Stimulated activated naive CD8-positive, alpha-beta T cell treated with anti-CD3 and anti-CD28 coated beads, Interleukin-15, Interleukin-2, amounts not matched to agents 100 ng/mL and 50 ng/mL, for 24 hours (primary cell): ENCODE results near the gene SHC4.

Experiments used
- H3K27ac Mint-ChIP-seq: one replicate; pipeline ENCODE4 v1.8.0; 2021; ENCODE audit warnings: mild to moderate bottlenecking, mixed read lengths
- H3K27me3 Mint-ChIP-seq: one replicate; pipeline ENCODE4 v1.8.0; 2021; ENCODE audit warnings: mixed read lengths
- H3K36me3 Mint-ChIP-seq: one replicate; pipeline ENCODE4 v1.8.0; 2021; ENCODE audit warnings: low read depth, mixed read lengths
- H3K4me1 Mint-ChIP-seq: one replicate; pipeline ENCODE4 v1.8.0; 2021; ENCODE audit warnings: low read depth, mixed read lengths
- H3K4me3 Mint-ChIP-seq: one replicate; pipeline ENCODE4 v1.8.0; 2021; ENCODE audit warnings: mild to moderate bottlenecking, mixed read lengths
- H3K9me3 Mint-ChIP-seq: one replicate; pipeline ENCODE4 v1.8.0; 2021; ENCODE audit warnings: mixed read lengths

The SHC4 gene

GRCh38 chr15:48893311-48893710 lies 70.4 kb downstream of the SHC4 start:
- Mint-ChIP-seq H3K9me3 (no peaks in the 10 kb centered on the region), H3K27me3 (peaks cover 51% of the 10 kb centered on the region), H3K36me3 (peaks cover 6% of the 10 kb centered on the region), H3K4me3 (no peak overlapping the region), H3K27ac (no peak overlapping the region), H3K4me1 (peaks cover 27% of the 10 kb centered on the region)

DNA sequence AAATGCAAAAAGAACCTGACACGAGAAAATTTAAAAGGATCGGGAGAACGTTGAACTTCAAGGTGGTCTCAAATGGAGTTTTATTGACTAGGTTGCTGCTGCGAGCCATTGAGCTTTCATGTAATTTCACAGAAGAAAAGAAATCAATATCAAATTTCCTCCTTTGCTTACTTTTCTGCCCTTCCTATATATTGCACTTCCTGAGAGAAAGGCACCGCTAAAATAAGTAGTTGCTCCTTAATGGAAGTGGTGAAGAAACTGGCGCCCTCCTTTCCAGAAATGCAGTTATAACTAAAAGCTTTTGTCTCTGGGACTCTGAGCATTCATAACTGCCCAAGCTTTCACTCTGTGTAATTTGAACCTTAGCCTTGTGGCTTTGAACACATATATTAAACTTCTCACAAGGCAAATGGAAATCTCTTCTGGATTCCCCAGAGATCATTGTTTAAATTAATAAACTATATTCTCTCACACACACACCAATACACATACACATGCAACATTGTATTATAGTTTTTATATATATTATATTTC lies 72.4 kb downstream of the SHC4 start:
- Mint-ChIP-seq H3K27me3 (peaks cover 48% of the 10 kb centered on the region), H3K36me3 (peaks cover 8% of the 10 kb centered on the region), H3K4me1 (peaks cover 25% of the 10 kb centered on the region), H3K9me3 (no peaks in the 10 kb centered on the region), H3K27ac (no peak overlapping the region), H3K4me3 (no peak overlapping the region)

GRCh38 chr15:48890375-48890972 lies 73.2 kb downstream of the SHC4 start:
- no peak overlapping the region for H3K27ac Mint-ChIP-seq
- no peaks in the 10 kb centered on the region for H3K9me3 Mint-ChIP-seq
- H3K27me3 Mint-ChIP-seq = peaks cover 48% of the 10 kb centered on the region
- H3K4me3 Mint-ChIP-seq = no peak overlapping the region
- H3K4me1 Mint-ChIP-seq = peaks cover 25% of the 10 kb centered on the region
- H3K36me3 Mint-ChIP-seq = peaks cover 8% of the 10 kb centered on the region

DNA sequence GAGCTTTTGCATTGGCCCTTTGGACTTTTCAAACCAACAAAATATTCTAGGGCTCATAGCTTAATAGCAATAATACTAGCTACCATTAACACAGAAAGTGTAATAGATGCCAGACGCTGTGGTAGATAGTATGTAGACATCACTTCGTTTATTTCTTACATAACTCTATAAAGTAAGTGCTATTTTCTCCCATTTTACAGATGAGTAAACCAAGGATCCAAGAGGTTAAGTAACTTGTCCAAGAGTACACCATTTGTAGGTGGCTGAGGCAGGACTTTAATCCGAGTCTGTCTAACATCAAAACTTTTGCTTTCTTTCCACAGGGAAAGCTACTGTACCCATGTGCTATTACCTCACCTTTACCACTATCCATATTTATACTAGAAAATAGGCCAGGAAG lies 73.8 kb downstream of the SHC4 start:
- H3K36me3 Mint-ChIP-seq = peaks cover 8% of the 10 kb centered on the region
- H3K9me3 Mint-ChIP-seq = no peaks in the 10 kb centered on the region
- peaks cover 26% of the 10 kb centered on the region for H3K4me1 Mint-ChIP-seq
- H3K27me3 Mint-ChIP-seq = peaks cover 47% of the 10 kb centered on the region
- H3K4me3 Mint-ChIP-seq = no peak overlapping the region
- no peak overlapping the region for H3K27ac Mint-ChIP-seq

DNA sequence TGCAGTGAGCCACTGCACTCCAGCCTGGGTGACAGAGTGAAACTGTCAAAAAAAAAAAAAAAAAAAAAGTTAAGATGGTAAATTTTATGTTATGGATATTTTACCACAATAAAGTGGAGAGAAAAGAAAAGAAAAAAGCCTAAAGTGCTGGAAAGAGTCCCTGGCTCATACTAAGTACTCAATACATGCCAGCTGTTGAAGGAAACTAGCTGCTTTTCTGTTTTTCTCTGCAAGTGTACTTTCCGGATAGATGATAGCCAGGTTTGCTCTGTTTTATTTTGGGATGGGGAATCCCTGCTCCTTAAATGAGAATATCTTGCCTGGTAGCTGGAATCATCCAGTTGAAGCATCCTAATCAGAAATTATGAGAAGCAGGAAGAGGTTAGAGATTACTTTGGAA lies 74.9 kb downstream of the SHC4 start:
- Mint-ChIP-seq H3K4me3 (no peak overlapping the region), H3K27me3 (peaks cover 49% of the 10 kb centered on the region), H3K27ac (no peak overlapping the region), H3K4me1 (peaks cover 30% of the 10 kb centered on the region), H3K36me3 (peaks cover 8% of the 10 kb centered on the region), H3K9me3 (no peaks in the 10 kb centered on the region)

- Mint-ChIP-seq H3K4me1 (peaks cover 31% of the 10 kb centered on the region), H3K27ac (peak overlapping the region; percentile 18), H3K36me3 (peaks cover 8% of the 10 kb centered on the region), H3K27me3 (peaks cover 53% of the 10 kb centered on the region), H3K4me3 (no peak overlapping the region), H3K9me3 (no peaks in the 10 kb centered on the region)
Measured at GRCh38 chr15:48888191-48888590, 75.5 kb downstream of the SHC4 start.

GRCh38 chr15:48887144-48887543 lies 76.6 kb downstream of the SHC4 start:
- Mint-ChIP-seq H3K4me1 (peaks cover 39% of the 10 kb centered on the region), H3K27me3 (peaks cover 47% of the 10 kb centered on the region), H3K36me3 (peaks cover 9% of the 10 kb centered on the region), H3K9me3 (no peaks in the 10 kb centered on the region), H3K27ac (no peak overlapping the region), H3K4me3 (no peak overlapping the region)

GRCh38 chr15:48883699-48884098 lies 80.0 kb downstream of the SHC4 start:
- peaks cover 35% of the 10 kb centered on the region for H3K27me3 Mint-ChIP-seq
- peaks cover 32% of the 10 kb centered on the region for H3K36me3 Mint-ChIP-seq
- H3K9me3 Mint-ChIP-seq = no peaks in the 10 kb centered on the region
- no peak overlapping the region for H3K4me3 Mint-ChIP-seq
- peaks cover 67% of the 10 kb centered on the region for H3K4me1 Mint-ChIP-seq
- no peak overlapping the region for H3K27ac Mint-ChIP-seq

- H3K27me3 Mint-ChIP-seq = peaks cover 22% of the 10 kb centered on the region
- no peaks in the 10 kb centered on the region for H3K9me3 Mint-ChIP-seq
- H3K36me3 Mint-ChIP-seq = peaks cover 36% of the 10 kb centered on the region
- H3K27ac Mint-ChIP-seq = peak overlapping the region; percentile 61
- peak overlapping the region; percentile 97 for H3K4me3 Mint-ChIP-seq
- peaks cover 75% of the 10 kb centered on the region for H3K4me1 Mint-ChIP-seq
Measured at GRCh38 chr15:48880070-48880634, 83.6 kb downstream of the SHC4 start.

- no peaks in the 10 kb centered on the region for H3K9me3 Mint-ChIP-seq
- H3K36me3 Mint-ChIP-seq = peaks cover 36% of the 10 kb centered on the region
- H3K4me3 Mint-ChIP-seq = peak within 1 kb of the TSS; percentile 97
- peaks cover 67% of the 10 kb centered on the region for H3K4me1 Mint-ChIP-seq
- H3K27ac Mint-ChIP-seq = peak within 1 kb of the TSS; percentile 95
- peaks cover 16% of the 10 kb centered on the region for H3K27me3 Mint-ChIP-seq
Measured at GRCh38 chr15:48877630-48878595, 85.8 kb downstream of the SHC4 start, which contains the start of gene EID1. TSS of gene EID1 (plus strand) at chr15:48878134. CDS start at chr15:48878177, 43 bp downstream.

DNA sequence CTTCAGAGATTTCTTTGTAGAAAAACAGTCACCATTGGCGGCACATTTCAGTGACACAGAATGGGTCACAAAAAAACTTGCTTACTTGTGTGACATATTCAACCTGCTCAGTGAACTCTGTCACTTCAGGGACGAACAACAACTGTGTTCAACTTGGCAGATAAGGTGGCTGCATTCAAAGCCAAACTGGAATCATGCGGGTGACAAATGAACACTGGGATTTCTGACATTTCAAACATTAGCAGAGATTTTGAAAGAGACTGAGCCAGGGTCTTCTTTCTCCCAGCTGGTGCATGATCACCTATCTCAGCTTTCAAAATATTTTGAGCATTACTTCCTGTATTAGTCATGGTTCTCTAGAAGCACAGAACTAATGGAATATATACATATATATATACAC lies 87.7 kb downstream of the SHC4 start:
- no peak overlapping the region for H3K4me3 Mint-ChIP-seq
- H3K27me3 Mint-ChIP-seq = peaks cover 30% of the 10 kb centered on the region
- H3K4me1 Mint-ChIP-seq = peaks cover 50% of the 10 kb centered on the region
- no peak overlapping the region for H3K27ac Mint-ChIP-seq
- H3K9me3 Mint-ChIP-seq = no peaks in the 10 kb centered on the region
- H3K36me3 Mint-ChIP-seq = peaks cover 25% of the 10 kb centered on the region

DNA sequence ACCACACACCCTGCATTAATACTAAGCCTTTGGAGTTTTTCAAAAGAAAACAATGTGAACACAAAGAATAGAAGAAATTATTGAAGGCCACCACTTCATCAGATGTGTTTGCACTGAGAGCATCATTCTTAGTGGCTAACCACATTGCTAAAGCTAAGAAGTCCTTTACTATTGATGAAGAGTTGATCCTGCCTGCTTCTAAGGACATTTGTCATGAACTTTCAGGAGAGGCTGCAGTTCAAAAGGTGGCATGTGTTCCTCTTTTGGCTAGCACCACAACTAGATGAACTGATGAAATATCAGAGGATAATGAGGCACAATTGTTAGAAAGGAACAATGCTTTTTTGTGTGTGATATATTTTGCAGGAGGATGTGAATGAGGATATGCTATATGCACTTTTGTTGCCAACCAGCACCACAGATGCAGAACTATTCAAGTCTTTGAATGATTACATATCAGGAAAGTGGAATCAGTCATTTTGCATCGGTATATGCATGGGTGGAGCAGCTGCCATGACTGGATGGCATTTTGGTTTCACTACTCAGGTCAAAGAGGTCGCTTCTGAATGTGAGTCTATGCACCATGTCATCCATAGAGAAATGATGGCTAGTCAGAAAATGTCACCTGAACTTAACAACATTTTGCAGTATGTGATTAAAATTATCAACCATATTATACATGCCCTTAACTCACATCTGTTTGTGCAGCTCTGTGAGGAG lies 88.3 kb downstream of the SHC4 start:
- H3K36me3 Mint-ChIP-seq = peaks cover 25% of the 10 kb centered on the region
- H3K9me3 Mint-ChIP-seq = no peaks in the 10 kb centered on the region
- peaks cover 44% of the 10 kb centered on the region for H3K4me1 Mint-ChIP-seq
- H3K27ac Mint-ChIP-seq = no peak overlapping the region
- peaks cover 35% of the 10 kb centered on the region for H3K27me3 Mint-ChIP-seq
- no peak overlapping the region for H3K4me3 Mint-ChIP-seq

DNA sequence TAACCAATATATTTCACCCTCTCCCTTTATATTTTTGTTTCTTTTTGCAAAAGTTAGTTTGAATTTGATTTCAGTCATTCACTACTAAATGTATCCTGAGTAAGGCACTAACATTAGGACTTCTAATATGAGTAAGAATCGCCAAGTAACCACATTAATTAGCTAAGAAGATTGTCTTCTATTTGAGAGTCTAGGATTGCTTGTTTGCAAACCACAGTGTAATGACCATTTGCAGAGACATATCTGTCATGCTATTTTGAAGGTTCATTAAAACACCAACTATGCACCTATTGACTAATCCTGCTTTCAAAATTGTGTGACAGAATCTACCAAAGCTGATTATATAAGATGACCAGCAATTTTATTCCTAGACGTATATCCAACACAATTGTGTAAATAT lies 91.1 kb downstream of the SHC4 start:
- H3K9me3 Mint-ChIP-seq = no peaks in the 10 kb centered on the region
- H3K27me3 Mint-ChIP-seq = peaks cover 42% of the 10 kb centered on the region
- no peaks in the 10 kb centered on the region for H3K36me3 Mint-ChIP-seq
- H3K27ac Mint-ChIP-seq = no peak overlapping the region
- H3K4me3 Mint-ChIP-seq = no peak overlapping the region
- peaks cover 16% of the 10 kb centered on the region for H3K4me1 Mint-ChIP-seq

GRCh38 chr15:48871542-48871941 lies 92.2 kb downstream of the SHC4 start:
- H3K9me3 Mint-ChIP-seq = no peaks in the 10 kb centered on the region
- H3K27ac Mint-ChIP-seq = no peak overlapping the region
- H3K27me3 Mint-ChIP-seq = peaks cover 49% of the 10 kb centered on the region
- H3K36me3 Mint-ChIP-seq = no peaks in the 10 kb centered on the region
- H3K4me1 Mint-ChIP-seq = peaks cover 8% of the 10 kb centered on the region
- no peak overlapping the region for H3K4me3 Mint-ChIP-seq
